NCI-H2081 (cell line): ENCODE results near the gene NT5C3B.

Source experiments
- DNase-seq, 2 experiments: peaks; one replicate each; lab custom pipeline; 2025; lab: John Stamatoyannopoulos, UW

The NT5C3B gene

GRCh38 chr17:41810659-41811548 is 25.1 kb downstream of the NT5C3B start:
- no peak for DNase-seq

DNA sequence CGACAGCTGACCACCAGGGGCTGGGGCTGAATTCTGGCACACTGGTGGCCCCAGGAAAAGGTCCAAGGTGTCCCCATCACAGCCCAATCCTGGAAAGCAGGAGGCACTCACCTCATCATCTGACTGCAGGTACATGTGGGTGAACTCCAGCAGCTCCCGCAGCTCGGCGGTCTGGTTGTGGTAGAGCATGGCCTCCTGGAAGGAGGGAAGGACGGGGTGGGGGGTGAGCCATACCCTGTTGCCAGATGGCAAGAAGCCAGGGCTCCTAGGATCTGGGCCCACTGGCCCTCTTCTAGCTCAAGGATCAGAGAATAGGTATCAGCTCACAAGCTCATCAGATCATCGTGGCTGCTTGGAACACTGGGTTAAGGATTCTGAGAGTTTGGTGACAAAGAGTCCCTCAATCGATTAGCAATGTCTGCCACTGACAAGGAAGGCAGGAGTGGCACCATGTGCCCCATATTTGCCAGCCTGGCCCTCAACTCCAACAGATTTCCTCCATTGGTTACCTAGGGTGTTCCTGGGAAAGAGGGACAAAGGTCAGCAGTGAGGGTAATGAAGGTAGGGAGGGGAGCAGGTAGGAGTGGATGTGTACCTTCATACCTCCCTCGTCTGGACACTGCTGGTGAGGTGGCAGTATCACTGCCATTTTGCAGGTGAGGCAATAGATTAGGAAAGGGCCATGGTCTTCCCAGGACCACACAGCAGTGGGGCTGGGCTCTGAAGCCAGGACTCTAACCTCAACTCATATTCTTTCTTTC is 29.2 kb downstream of the NT5C3B start:
- DNase-seq: no peak

GRCh38 chr17:41803049-41804020 is 32.7 kb downstream of the NT5C3B start:
- DNase-seq: no peak

DNA sequence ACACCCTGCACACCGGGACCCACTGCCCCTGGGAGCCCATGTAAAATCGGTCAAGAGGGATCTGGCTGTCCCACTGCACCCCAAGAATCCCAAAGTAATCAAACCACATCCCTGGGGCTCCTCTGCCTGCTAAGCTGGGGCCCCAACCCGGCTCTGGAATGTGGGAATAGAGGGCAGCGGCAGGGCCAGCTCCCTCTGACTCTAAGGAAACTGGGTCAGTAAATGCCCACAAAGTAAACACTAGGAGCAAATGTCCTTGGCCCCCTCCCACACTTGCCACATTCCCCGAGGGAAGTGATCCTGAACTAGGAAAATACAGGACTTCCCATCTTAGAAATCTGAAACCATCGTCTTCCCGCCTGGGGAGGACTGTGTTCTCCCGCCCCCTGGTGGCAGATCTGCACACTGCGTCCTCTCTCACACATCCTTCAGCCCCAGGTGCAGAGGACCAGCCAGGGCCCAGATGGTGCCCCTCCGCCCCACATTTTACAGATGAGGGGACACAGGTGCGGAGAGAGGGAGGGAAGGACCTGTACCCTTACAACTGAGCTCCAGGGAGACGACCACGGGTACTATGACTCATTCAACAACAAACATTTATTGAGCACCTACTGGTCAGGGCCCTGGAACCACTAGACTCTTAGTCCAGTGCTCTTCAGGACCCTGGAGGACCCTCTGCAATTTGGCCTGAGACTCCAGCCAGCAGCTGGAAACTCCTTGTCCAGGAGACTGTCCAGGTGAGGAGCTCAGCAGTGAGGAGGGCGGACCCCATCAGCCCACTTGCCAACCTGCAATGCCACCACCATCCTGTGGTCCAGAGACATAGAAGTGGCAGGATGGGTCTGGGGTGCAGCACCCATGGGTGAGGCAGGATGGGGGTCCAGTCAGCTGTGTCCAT is 34.4 kb downstream of the NT5C3B start:
- DNase-seq: peak; percentile 73 to 76

- peak in 1 of 2 experiments; percentile 38 for DNase-seq
Observed at GRCh38 chr17:41800601-41801373, 35.2 kb downstream of the NT5C3B start.

GRCh38 chr17:41799366-41799765 is 36.7 kb downstream of the NT5C3B start:
- DNase-seq: no peak

- DNase-seq: no peak
Observed at GRCh38 chr17:41797377-41797776, 38.7 kb downstream of the NT5C3B start.

DNA sequence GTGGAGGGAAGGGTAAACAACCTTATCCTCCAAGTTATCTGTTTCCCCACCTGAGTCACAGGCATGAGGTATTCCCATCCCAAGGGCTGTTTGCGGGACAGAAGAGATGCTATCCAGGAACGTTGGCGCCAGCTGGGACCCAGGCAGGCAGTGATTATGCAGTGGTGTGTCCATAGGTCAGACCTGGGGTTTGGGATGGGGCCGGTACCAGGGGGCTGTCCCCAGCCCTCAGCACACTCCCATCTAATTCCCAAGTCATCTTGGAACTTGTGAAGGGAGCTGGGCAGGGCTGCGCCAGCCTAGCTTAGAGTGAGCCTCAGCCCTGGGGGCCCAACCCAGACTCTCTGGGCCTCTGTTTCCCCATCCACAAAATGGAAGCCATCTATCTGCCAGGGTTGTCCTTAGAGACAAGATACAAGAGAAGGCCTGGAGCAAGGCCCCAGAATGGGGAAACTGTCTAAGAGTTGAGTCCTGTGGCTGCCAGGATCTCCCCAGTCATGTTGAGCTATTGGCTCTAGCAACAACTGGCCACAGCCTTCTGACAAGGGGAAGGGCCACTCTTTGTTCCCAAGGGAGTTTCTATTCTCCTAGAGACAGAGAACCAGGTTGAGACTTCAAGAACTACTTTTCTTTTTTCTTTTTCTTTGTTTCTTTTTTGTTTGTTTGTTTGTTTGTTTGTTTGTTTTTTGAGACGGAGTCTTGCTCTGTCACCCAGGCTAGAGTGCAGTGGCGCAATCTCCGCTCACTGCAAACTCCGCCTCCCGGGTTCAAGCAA is 39.7 kb downstream of the NT5C3B start:
- DNase-seq: no peak

DNA sequence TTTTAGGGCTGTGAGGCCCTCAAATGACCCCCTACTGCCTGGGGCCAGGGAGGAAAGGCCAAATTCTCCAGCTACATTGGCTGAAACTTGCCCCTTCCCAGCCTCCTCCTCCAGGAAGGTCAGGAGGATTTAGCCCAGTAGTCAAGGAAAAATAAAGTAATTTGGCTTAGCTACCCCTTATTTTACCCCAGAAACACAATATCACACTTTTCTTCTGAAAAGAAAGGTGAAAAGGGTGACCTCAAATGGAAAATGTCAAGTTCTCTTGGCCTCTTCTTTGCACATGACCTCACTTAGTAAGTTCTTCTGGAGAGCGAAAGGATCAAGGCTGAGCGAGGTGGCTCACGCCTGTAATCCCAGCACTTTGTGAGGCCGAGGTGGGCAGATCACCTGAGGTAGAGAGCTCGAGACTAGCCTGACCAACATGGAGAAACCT is 41.5 kb downstream of the NT5C3B start:
- DNase-seq: no peak

GRCh38 chr17:41793784-41794539 is 42.1 kb downstream of the NT5C3B start:
- DNase-seq: no peak

GRCh38 chr17:41792845-41793783 is 42.9 kb downstream of the NT5C3B start:
- DNase-seq: no peak

- no peak for DNase-seq
Observed at GRCh38 chr17:41787021-41787418, 49.0 kb downstream of the NT5C3B start.

DNA sequence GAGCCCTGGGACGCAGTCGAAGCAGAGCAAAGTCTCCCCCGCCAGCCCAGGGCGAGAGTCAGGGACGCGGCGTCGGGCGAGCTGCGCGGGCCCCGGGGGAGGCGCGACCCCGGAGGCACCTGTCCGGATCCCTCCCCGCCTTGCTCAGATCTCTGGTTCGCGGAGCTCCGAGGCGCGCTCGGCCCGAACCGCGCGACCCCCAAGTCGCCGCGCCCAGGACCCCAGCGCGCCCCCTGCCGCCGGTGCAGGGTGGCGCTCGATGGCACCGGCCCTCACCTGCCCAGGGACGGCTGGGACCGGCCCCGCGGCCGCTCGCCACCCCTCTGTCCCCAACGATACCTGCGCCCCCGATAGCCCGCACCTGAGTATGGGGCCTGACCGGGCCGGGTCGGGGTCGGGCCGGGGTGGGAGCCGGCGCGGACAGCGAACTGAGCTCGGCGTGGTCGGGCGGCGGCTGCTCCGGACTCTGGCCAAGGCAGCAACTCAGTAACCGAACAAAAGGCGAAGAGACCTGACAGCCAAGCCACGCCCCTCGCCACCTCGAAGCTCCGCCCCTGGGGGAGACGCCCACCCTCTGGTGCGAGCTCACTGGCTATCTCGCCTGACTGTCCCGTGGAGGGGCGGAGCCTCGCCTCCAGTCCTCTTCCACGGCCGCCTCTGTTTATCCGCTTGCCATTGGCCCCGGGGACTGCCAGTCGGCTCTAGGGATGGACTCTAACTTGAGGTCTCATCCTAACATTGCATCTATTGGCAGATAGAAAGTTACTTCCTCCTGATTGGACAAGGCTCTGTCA is 49.6 kb downstream of the NT5C3B start, which contains the start of gene JUP:
Gene JUP, minus strand, starts transcription at position 485 of the 794 bp plus-strand sequence. CDS start 14,857 bp downstream, outside the sequence.
- DNase-seq: peak; percentile 100

DNA sequence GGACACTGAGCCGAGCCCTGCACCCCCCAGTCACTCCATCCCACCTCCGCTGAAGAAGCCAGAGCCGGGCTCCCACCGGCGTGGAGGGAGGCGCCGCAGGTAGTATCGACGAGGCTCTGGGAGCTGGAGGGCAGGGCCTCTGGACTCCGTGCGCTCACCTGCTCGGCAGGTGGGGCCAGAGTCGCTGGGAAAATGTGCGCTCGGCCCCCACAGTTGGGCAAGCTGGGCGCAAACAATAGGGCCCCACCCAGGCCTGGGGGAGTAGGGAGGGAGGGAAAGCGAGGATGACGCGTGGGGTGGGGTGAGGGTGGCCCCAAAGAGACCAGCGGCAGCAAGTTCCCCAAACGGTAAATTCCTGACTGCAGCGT is 50.2 kb downstream of the NT5C3B start:
- DNase-seq: peak; percentile 61

GRCh38 chr17:41785091-41785858 is 50.8 kb downstream of the NT5C3B start:
- DNase-seq: no peak
